Astrocyte (in vitro differentiated cells and primary cell): Measurements from ENCODE around the gene SMG7.

Experiments used
- CTCF ChIP-seq: IDR thresholded peaks from 2 replicates; pipeline ENCODE4 v1.5.1; 2011; ENCODE audit warnings: low read depth, mild to moderate bottlenecking, inconsistent platforms, low read length, moderate library complexity; ENCODE audit not compliant: insufficient read depth
- EZH2 ChIP-seq: IDR thresholded peaks from 2 replicates; pipeline ENCODE4 v1.6.1; 2012; ENCODE audit warnings: mild to moderate bottlenecking, low read length, inconsistent platforms; ENCODE audit not compliant: insufficient read depth

- TF ChIP-seq CTCF (no peak), EZH2 (no peak)
Observed at GRCh38 chr1:183473217-183473536, 878 bp downstream of the SMG7 start.
